ENCODE data around the gene PCDHB9.
"Not testable (repeated sequence)": the region's sequence is repeated elsewhere in the genome, so short reads cannot be mapped to it uniquely, and the experiment has no call there.

DNA sequence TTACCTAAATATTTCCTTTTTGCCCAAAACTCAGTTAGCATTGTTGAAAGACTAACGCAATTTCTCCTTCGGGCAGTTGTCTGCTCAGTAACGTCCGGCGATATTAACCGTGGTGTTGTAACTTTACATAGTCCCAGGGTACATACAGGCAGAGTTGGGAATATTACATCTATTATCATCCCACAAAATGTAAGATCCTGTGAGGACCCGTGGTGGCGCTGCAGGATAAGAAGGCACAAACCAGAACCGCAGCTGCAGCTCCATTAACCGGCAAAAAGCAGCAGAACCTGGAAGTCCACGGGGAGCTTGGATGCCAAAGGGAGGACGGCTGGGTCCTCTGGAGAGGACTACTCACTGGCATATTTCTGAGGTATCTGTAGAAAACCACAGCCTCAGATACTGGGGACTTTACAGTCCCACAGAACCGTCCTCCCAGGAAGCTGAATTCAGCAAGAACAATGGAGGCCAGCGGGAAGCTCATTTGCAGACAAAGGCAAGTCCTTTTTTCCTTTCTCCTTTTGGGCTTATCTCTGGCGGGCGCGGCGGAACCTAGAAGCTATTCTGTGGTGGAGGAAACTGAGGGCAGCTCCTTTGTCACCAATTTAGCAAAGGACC lies 9.3 kb upstream of the PCDHB9 start, which contains the start of gene PCDHB8:
- TF ChIP-seq, protein P1, sequence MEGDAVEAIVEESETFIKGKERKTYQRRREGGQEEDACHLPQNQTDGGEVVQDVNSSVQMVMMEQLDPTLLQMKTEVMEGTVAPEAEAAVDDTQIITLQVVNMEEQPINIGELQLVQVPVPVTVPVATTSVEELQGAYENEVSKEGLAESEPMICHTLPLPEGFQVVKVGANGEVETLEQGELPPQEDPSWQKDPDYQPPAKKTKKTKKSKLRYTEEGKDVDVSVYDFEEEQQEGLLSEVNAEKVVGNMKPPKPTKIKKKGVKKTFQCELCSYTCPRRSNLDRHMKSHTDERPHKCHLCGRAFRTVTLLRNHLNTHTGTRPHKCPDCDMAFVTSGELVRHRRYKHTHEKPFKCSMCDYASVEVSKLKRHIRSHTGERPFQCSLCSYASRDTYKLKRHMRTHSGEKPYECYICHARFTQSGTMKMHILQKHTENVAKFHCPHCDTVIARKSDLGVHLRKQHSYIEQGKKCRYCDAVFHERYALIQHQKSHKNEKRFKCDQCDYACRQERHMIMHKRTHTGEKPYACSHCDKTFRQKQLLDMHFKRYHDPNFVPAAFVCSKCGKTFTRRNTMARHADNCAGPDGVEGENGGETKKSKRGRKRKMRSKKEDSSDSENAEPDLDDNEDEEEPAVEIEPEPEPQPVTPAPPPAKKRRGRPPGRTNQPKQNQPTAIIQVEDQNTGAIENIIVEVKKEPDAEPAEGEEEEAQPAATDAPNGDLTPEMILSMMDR (IDR thresholded peaks at IDR 0.05; ENCODE audit: poor library complexity): not testable (repeated sequence)
- TF ChIP-seq EZH2 (IDR thresholded peaks at IDR 0.05; ENCODE audit: borderline replicate concordance); EZH2phosphoT487 (IDR thresholded peaks at IDR 0.05; ENCODE audit: low read depth, severe bottlenecking, unreplicated experiment): not testable (repeated sequence)
